HepG2 (cell line): Measurements from ENCODE around the gene SH3PXD2A. TPM values are rescaled to one million over a fixed set of nuclear protein-coding genes. Genes with fewer than 3 reads are reported as not detected.

Source experiments
- ATAC-seq: fragments of 200-7000 bp; cut with Tn5 transposase; 3 replicates; pipeline ENCODE4 v1.9.1; 2020; ENCODE audit warnings: mild to moderate bottlenecking, moderate library complexity
- BruUV-seq: library from RNA; stranded (reverse); fragments of 400-500 nt; replicated peaks from 2 replicates; lab custom pipeline; 2021; lab: Mats Ljungman, UMichigan
- CTCF ChIA-PET: fragments of 300-600 bp; formaldehyde crosslinking; extraction: SDS; loops from one replicate; lab custom pipeline; 2021; ENCODE audit warnings: low total read pairs, inconsistent platforms, low intra/inter-chr PET ratio; lab: Yijun Ruan, JAX
- POLR2A ChIA-PET: fragments of 350-600 bp; sonication (Branson Sonifier 250); formaldehyde crosslinking; loops from one replicate; lab custom pipeline; 2020; ENCODE audit warnings: antibody characterized with exemption, inconsistent platforms; lab: Yijun Ruan, JAX
- DNase-seq: peaks from one replicate; pipeline ENCODE4 v3.0.0-alpha.2; 2015; ENCODE audit warnings: low spot score
- FAIRE-seq: peaks from 3 replicates; lab custom pipeline; 2011; peaks lifted over from hg19 to GRCh38; lab: Jason Lieb, UNC
- H2AFZ ChIP-seq: one replicate; pipeline ENCODE4 v1.6.1; 2011; ENCODE audit warnings: low read length, inconsistent platforms
- H3K27ac ChIP-seq: fragments of 300-600 bp; 3 replicates; pipeline ENCODE4 v1.8.0; 2011; ENCODE audit warnings: mixed run types, mild to moderate bottlenecking, mixed read lengths, low read length, inconsistent platforms; ENCODE audit not compliant: insufficient read depth; ENCODE audit errors: extremely low read length
- H3K27me3 ChIP-seq, 2 experiments: fragments of 200-600 bp in 1 of 2; 2 replicates in 1 of 2; 3 replicates in 1 of 2; pipeline versions ENCODE4 v1.6.0 to v1.8.0; 2011; ENCODE audit warnings: low read length in 2 of 2, mild to moderate bottlenecking in 2 of 2, moderate library complexity in 2 of 2, inconsistent platforms in 1 of 2; ENCODE audit not compliant: insufficient read depth in 2 of 2, control insufficient read depth in 1 of 2
- H3K36me3 ChIP-seq, 2 experiments: fragments of 200-600 bp in 1 of 2; replicated peaks in 1 of 2; 2 replicates in 1 of 2; 3 replicates in 1 of 2; pipeline versions ENCODE4 v1.5.1 to v1.8.0; 2011; ENCODE audit warnings: low read length in 2 of 2, inconsistent platforms in 1 of 2; ENCODE audit not compliant: insufficient read depth in 2 of 2, control insufficient read depth in 1 of 2
- H3K4me1 ChIP-seq: 2 replicates; pipeline ENCODE4 v1.5.1; 2012; ENCODE audit warnings: low read length, inconsistent platforms; ENCODE audit not compliant: insufficient read depth
- H3K4me2 ChIP-seq: 2 replicates; pipeline ENCODE4 v1.6.0; 2011; ENCODE audit warnings: low read depth, low read length, inconsistent platforms
- H3K4me3 ChIP-seq, 3 experiments: fragments of 200-600 bp in 1 of 3; sonication (generic), shearing (Covaris generic) in 1 of 3; replicated peaks in 1 of 3; 2 replicates each; pipeline ENCODE4 v1.5.1; 2011 to 2016; ENCODE audit warnings: low read length in 3 of 3, inconsistent platforms in 2 of 3, low read depth in 2 of 3, mild to moderate bottlenecking in 2 of 3, control low read depth in 1 of 3, mixed read lengths in 1 of 3; ENCODE audit not compliant: insufficient read depth in 1 of 3
- H3K79me2 ChIP-seq: one replicate; pipeline ENCODE4 v1.6.1; 2011; ENCODE audit warnings: low read length, inconsistent platforms; ENCODE audit not compliant: insufficient read depth
- H3K9ac ChIP-seq: 2 replicates; pipeline ENCODE4 v1.6.0; 2011; ENCODE audit warnings: mild to moderate bottlenecking, low read depth, low read length, inconsistent platforms; ENCODE audit not compliant: insufficient read depth
- H3K9me3 ChIP-seq: 2 replicates; pipeline ENCODE4 v1.5.1; 2012; ENCODE audit warnings: mild to moderate bottlenecking, low read length
- H4K20me1 ChIP-seq: 2 replicates; pipeline ENCODE4 v1.6.0; 2011; ENCODE audit warnings: inconsistent platforms, mild to moderate bottlenecking, low read length, moderate library complexity; ENCODE audit not compliant: insufficient read depth
- KDM2A ChIP-seq: sonication (generic); formaldehyde crosslinking; IDR thresholded peaks from 2 replicates; pipeline ENCODE4 v1.4.0; 2020; ENCODE audit warnings: low read depth, missing genetic modification reagents, borderline replicate concordance
- TCF7 ChIP-seq: sonication (generic); IDR thresholded peaks from 2 replicates; pipeline ENCODE4 v1.6.1; 2016; ENCODE audit warnings: antibody characterized with exemption, low read depth
- XRCC5 ChIP-seq: fragments of 200-400 bp; formaldehyde crosslinking; optimal IDR thresholded peaks from 2 replicates; pipeline ENCODE3; 2017; ENCODE audit warnings: mild to moderate bottlenecking, low read length
- ZNF501 ChIP-seq: sonication (generic); formaldehyde crosslinking; IDR thresholded peaks from 2 replicates; pipeline ENCODE4 v1.5.1; 2020; ENCODE audit warnings: mild to moderate bottlenecking, moderate library complexity, missing genetic modification reagents
- ZNF570 ChIP-seq: sonication (generic); formaldehyde crosslinking; IDR thresholded peaks from 2 replicates; pipeline ENCODE4 v1.4.0; 2020; ENCODE audit warnings: mild to moderate bottlenecking, missing genetic modification reagents, borderline replicate concordance
- ZNF775 ChIP-seq: sonication (generic); formaldehyde crosslinking; IDR thresholded peaks from 2 replicates; pipeline ENCODE4 v1.4.0; 2020; ENCODE audit warnings: missing genetic modification reagents, mild to moderate bottlenecking, moderate library complexity, borderline replicate concordance
- WGBS: methylation state at CpG from one replicate; pipeline ENCODE4 v1.1.6; 2017; ENCODE audit warnings: low lambda C conversion rate; 5-methylcytosine and 5-hydroxymethylcytosine counted together
- in situ Hi-C: cut with HindIII; loops from 2 replicates; pipeline ENCODE4 v1.10.0; 2017; ENCODE audit warnings: low pct_unique_long_range_greater_than_20kb; ENCODE audit not compliant: extremely low pct_ligation_motif_present
- intact Hi-C: fragments of 100-400 bp; cut with micrococcal nuclease; formaldehyde crosslinking; loops from one replicate; pipeline ENCODE4 v1.10.0; 2022; ENCODE audit not compliant: unreplicated experiment
- polyA plus RNA-seq, 8 experiments: library from polyadenylated mRNA; depleted of rRNA in 3 of 8; stranded (reverse) in 7 of 8; unstranded in 1 of 8; fragments of >200 nt; fragmentation: Illumina TruSeq in 4 of 8; extraction: Trizol in 4 of 8; gene quantifications; 2 replicates each; pipeline versions ENCODE4 v1.2.1 to v1.2.3, GENCODE V29; 2011 to 2016; ENCODE audit warnings: low read depth in 4 of 8, missing spikeins in 1 of 8, mixed read lengths in 1 of 8; ENCODE audit not compliant: insufficient read depth in 1 of 8
- total RNA-seq, 5 experiments: library from RNA; depleted of rRNA; stranded (reverse); fragments of >200 nt; fragmentation: Illumina TruSeq; extraction: Trizol; gene quantifications; 2 replicates each; pipeline ENCODE4 v1.2.3, GENCODE V29; 2016; ENCODE audit warnings: low read depth in 1 of 5
- TF ChIP-seq, protein P1 (sequence below): sonication (generic); formaldehyde crosslinking; IDR thresholded peaks from 2 replicates; pipeline ENCODE4 v1.5.0; 2020; ENCODE audit warnings: mild to moderate bottlenecking, missing genetic modification reagents, moderate library complexity
- TF ChIP-seq, protein P2 (sequence below), 2 experiments: sonication (generic) in 1 of 2; formaldehyde crosslinking in 1 of 2; IDR thresholded peaks; 2 replicates each; pipeline versions ENCODE4 v1.4.0 to v1.6.1; 2018 to 2020; ENCODE audit warnings: missing genetic modification reagents in 2 of 2, borderline replicate concordance in 1 of 2, low read depth in 1 of 2, mild to moderate bottlenecking in 1 of 2, missing biosample characterization in 1 of 2
- TF ChIP-seq, protein P3 (sequence below): sonication (generic); formaldehyde crosslinking; IDR thresholded peaks from 2 replicates; pipeline ENCODE4 v1.5.0; 2020; ENCODE audit warnings: mild to moderate bottlenecking, missing genetic modification reagents, borderline replicate concordance

The SH3PXD2A gene
- total and polyA plus RNA-seq, 2 of the 13 experiments (the other 11 are each of a cell fraction or from before 2014, with no cell fraction given): 11.1 to 11.3 TPM

DNA sequence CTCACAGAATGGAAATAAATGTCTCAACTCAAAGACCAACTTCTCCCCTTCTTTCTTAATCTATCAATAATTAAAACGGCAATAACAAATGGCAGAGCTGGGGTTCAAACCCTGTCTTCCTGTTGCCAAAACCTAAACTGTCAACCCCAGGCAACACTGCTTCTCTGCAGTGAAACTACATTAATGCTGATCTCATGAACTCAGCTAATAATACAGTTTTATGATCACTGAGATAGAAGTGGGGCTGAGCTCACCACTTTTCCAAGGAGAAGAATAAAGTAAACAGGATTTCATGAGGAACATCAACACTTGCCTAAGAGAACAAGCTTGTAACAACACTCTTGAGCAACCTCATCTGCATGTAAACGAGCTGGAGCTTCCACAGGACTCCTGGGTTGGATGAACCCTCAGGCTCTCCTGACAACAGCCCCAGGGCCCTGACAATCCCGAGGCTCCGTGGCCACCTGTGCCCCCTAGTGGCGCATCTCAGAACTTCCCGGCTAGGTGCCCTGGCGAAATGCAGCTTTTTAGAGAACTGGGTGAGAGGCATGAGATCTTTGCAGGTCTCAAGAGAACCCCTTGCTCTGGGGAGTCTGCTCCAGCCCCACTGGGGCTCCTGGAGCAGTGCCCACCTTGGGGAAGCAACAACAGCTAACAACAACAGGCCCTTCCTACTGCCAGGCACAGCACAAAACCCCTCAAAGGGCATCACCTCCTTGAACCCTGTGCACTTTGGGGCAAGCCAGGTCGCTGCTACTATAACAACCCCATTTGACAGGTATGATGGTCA lies 169.3 kb downstream of the SH3PXD2A start:
- Histone ChIP-seq H3K4me2 (no peak overlapping the region), H3K36me3 (peaks cover 4 to 14% of the 10 kb centered on the region in 2 experiments; a peak in 4 of 5 replicates), H3K9me3 (no peaks in the 10 kb centered on the region), H3K4me3 (no peak overlapping the region), H3K4me1 (no peaks in the 10 kb centered on the region), H3K79me2 (no peaks in the 10 kb centered on the region), H3K9ac (no peak overlapping the region), H3K27me3 (no peaks in the 10 kb centered on the region), H2AFZ (no peak overlapping the region), H3K27ac (no peak overlapping the region), H4K20me1 (peaks cover 22% of the 10 kb centered on the region)
- in situ Hi-C loops (no loop called here), intact Hi-C loops (loop anchor here (1.0 kb wide), 2 partner anchors 81 to 88 kb away; no protein-coding TSS in a partner anchor)
- ChIA-PET CTCF (interaction anchor here (1.2 to 2.1 kb wide), 3 partner anchors 80 to 87 kb away, joined by 3 to 18 read pairs (median 10); no protein-coding TSS in a partner anchor), POLR2A (interaction anchor here (1.1 kb wide), 1 partner anchor 26 kb away, joined by 4 read pairs; no protein-coding TSS in a partner anchor)
- ATAC-seq: peak; percentile 84
- DNase-seq: peak; percentile 36
- no TSS peak for BruUV-seq
- peak; percentile 70 for FAIRE-seq
- WGBS: 27% methylated on average over 6 of the region's 8 CpGs
- TF ChIP-seq ZNF501 (CRISPR knock-in tag) (peak; percentile 42; the same call in 1 of the 2 replicates), ZNF570 (no peak), XRCC5 (peak; percentile 79), KDM2A (CRISPR knock-in tag) (peak; percentile 59; the same call in 1 of the 2 replicates), TCF7 (no peak), ZNF775 (CRISPR knock-in tag) (no peak)
- TF ChIP-seq, protein P1, sequence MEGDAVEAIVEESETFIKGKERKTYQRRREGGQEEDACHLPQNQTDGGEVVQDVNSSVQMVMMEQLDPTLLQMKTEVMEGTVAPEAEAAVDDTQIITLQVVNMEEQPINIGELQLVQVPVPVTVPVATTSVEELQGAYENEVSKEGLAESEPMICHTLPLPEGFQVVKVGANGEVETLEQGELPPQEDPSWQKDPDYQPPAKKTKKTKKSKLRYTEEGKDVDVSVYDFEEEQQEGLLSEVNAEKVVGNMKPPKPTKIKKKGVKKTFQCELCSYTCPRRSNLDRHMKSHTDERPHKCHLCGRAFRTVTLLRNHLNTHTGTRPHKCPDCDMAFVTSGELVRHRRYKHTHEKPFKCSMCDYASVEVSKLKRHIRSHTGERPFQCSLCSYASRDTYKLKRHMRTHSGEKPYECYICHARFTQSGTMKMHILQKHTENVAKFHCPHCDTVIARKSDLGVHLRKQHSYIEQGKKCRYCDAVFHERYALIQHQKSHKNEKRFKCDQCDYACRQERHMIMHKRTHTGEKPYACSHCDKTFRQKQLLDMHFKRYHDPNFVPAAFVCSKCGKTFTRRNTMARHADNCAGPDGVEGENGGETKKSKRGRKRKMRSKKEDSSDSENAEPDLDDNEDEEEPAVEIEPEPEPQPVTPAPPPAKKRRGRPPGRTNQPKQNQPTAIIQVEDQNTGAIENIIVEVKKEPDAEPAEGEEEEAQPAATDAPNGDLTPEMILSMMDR (CRISPR knock-in tag): peak; percentile 92
- TF ChIP-seq, protein P2, sequence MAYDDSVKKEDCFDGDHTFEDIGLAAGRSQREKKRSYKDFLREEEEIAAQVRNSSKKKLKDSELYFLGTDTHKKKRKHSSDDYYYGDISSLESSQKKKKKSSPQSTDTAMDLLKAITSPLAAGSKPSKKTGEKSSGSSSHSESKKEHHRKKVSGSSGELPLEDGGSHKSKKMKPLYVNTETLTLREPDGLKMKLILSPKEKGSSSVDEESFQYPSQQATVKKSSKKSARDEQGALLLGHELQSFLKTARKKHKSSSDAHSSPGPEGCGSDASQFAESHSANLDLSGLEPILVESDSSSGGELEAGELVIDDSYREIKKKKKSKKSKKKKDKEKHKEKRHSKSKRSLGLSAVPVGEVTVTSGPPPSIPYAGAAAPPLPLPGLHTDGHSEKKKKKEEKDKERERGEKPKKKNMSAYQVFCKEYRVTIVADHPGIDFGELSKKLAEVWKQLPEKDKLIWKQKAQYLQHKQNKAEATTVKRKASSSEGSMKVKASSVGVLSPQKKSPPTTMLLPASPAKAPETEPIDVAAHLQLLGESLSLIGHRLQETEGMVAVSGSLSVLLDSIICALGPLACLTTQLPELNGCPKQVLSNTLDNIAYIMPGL (CRISPR knock-in tag; IDR thresholded peaks at IDR 0.05; ENCODE audit: borderline replicate concordance in 1 of 2, low read depth in 1 of 2): 0 out of 4 replicates have a peak, but pooled peaks of 1 of the 2 experiments have one; percentile 31
- TF ChIP-seq, protein P3, sequence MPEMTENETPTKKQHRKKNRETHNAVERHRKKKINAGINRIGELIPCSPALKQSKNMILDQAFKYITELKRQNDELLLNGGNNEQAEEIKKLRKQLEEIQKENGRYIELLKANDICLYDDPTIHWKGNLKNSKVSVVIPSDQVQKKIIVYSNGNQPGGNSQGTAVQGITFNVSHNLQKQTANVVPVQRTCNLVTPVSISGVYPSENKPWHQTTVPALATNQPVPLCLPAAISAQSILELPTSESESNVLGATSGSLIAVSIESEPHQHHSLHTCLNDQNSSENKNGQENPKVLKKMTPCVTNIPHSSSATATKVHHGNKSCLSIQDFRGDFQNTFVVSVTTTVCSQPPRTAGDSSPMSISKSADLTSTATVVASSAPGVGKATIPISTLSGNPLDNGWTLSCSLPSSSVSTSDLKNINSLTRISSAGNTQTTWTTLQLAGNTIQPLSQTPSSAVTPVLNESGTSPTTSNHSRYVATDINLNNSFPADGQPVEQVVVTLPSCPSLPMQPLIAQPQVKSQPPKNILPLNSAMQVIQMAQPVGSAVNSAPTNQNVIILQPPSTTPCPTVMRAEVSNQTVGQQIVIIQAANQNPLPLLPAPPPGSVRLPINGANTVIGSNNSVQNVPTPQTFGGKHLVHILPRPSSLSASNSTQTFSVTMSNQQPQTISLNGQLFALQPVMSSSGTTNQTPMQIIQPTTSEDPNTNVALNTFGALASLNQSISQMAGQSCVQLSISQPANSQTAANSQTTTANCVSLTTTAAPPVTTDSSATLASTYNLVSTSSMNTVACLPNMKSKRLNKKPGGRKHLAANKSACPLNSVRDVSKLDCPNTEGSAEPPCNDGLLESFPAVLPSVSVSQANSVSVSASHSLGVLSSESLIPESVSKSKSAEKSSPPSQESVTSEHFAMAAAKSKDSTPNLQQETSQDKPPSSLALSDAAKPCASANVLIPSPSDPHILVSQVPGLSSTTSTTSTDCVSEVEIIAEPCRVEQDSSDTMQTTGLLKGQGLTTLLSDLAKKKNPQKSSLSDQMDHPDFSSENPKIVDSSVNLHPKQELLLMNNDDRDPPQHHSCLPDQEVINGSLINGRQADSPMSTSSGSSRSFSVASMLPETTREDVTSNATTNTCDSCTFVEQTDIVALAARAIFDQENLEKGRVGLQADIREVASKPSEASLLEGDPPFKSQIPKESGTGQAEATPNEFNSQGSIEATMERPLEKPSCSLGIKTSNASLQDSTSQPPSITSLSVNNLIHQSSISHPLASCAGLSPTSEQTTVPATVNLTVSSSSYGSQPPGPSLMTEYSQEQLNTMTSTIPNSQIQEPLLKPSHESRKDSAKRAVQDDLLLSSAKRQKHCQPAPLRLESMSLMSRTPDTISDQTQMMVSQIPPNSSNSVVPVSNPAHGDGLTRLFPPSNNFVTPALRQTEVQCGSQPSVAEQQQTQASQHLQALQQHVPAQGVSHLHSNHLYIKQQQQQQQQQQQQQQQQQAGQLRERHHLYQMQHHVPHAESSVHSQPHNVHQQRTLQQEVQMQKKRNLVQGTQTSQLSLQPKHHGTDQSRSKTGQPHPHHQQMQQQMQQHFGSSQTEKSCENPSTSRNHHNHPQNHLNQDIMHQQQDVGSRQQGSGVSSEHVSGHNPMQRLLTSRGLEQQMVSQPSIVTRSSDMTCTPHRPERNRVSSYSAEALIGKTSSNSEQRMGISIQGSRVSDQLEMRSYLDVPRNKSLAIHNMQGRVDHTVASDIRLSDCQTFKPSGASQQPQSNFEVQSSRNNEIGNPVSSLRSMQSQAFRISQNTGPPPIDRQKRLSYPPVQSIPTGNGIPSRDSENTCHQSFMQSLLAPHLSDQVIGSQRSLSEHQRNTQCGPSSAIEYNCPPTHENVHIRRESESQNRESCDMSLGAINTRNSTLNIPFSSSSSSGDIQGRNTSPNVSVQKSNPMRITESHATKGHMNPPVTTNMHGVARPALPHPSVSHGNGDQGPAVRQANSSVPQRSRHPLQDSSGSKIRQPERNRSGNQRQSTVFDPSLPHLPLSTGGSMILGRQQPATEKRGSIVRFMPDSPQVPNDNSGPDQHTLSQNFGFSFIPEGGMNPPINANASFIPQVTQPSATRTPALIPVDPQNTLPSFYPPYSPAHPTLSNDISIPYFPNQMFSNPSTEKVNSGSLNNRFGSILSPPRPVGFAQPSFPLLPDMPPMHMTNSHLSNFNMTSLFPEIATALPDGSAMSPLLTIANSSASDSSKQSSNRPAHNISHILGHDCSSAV (CRISPR knock-in tag): no peak
